Esophagus (tissue), 2 donors: Measurements from ENCODE around the gene ID3. TPM values are rescaled to one million over a fixed set of nuclear protein-coding genes. Genes with fewer than 3 reads are reported as not detected.

Source experiments
- H3K27ac ChIP-seq, 2 donors: one replicate each; pipeline ENCODE4 v1.5.1; 2013; ENCODE audit warnings: low read depth in 2 of 2, mild to moderate bottlenecking in 2 of 2, inconsistent platforms in 1 of 2, low read length in 1 of 2, moderate library complexity in 1 of 2
- H3K27me3 ChIP-seq, 2 donors: one replicate each; pipeline ENCODE4 v1.6.1; 2013; ENCODE audit warnings: low read length in 2 of 2, control low read depth in 1 of 2, mild to moderate bottlenecking in 1 of 2; ENCODE audit not compliant: insufficient read depth in 2 of 2, control insufficient read depth in 1 of 2
- H3K36me3 ChIP-seq, 2 donors: one replicate each; pipeline ENCODE4 v1.6.1; 2013; ENCODE audit warnings: low read length in 1 of 2; ENCODE audit not compliant: control insufficient read depth in 2 of 2, insufficient read depth in 2 of 2
- H3K4me1 ChIP-seq, 2 donors: one replicate each; pipeline ENCODE4 v1.6.1; 2013; ENCODE audit warnings: low read length in 1 of 2; ENCODE audit not compliant: control insufficient read depth in 2 of 2, insufficient read depth in 2 of 2
- H3K4me3 ChIP-seq, 2 donors: one replicate each; pipeline ENCODE4 v1.5.1; 2013; ENCODE audit warnings: low read length in 2 of 2, mild to moderate bottlenecking in 2 of 2, low read depth in 1 of 2, moderate library complexity in 1 of 2
- H3K9me3 ChIP-seq, 2 donors: one replicate each; pipeline ENCODE4 v1.6.1; 2013; ENCODE audit warnings: mild to moderate bottlenecking in 2 of 2, low read depth in 1 of 2, low read length in 1 of 2, moderate library complexity in 1 of 2; ENCODE audit not compliant: control insufficient read depth in 2 of 2, insufficient read depth in 1 of 2
- WGBS, 2 donors: extraction: QIAGEN DNeasy Blood & Tissue Kit; methylation state at CpG; one replicate each; pipeline ENCODE4 v1.1.7; 2013; 5-methylcytosine and 5-hydroxymethylcytosine counted together
- polyA plus RNA-seq, 2 donors: library from polyadenylated mRNA; stranded (reverse); fragments of 200-250 nt; gene quantifications; one replicate each; pipeline ENCODE4 v1.2.3, GENCODE V29; 2013
- donor health status: healthy with polysubstance abuse.
- donor health status: Bipolar disorder and iron deficiency.

ID3 gene
- polyA plus RNA-seq, 2 donors = 24.4 to 44.2 TPM

DNA sequence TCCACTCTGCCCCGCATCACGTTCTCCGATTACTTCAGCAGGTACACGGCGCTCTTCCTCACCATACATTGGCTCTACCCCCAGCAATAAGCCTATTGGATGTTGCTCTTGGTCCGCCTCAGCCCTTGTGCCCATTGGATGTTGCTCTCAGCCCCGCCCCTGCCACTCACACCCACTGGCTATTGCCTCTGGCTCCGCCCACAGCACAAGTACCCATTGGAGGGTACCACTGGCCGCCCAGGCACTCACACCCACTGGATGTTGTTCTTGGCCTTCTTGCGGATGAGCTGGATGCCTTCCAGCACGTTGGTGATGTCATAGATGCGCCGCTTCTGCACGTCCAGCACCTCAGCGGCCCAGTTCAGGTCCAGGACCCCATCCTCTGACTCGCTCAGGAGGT, 37.7 kb downstream of the ID3 start:
- Histone ChIP-seq H3K36me3 (peaks cover 0 to 16% of the 10 kb centered on the region in 2 donors), H3K4me3 (no peak overlapping the region), H3K9me3 (no peaks in the 10 kb centered on the region), H3K27me3 (no peaks in the 10 kb centered on the region), H3K4me1 (peaks cover 0 to 10% of the 10 kb centered on the region in 2 donors), H3K27ac (no peak overlapping the region)
- 96% methylated on average over 16 of the region's 16 CpGs for WGBS, 2 donors

DNA sequence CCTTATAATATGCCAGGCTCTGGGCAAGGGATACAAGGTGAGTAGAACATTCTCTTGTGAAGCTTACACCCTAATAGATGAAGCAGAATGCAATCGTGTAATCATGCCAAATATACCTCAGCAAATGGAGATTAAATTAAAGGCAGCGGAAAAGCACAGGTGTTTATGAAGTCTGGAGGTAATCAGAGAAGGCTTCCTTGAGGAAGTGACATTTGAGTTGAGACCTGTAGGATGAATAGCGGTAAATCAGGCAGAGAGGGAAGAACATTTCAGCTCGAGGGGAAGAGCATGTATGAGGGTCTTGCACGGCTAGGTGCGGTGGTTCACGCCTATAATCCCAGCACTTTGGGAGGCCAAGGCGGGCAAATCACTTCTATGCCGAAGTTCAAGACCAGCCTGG, 41.7 kb downstream of the ID3 start:
- 93 to 95% methylated on average over 9 of the region's 9 CpGs for WGBS, 2 donors
- H3K27ac ChIP-seq = no peak overlapping the region
- no peaks in the 10 kb centered on the region for H3K9me3 ChIP-seq
- H3K4me1 ChIP-seq = no peaks in the 10 kb centered on the region
- no peak overlapping the region for H3K4me3 ChIP-seq
- no peaks in the 10 kb centered on the region for H3K27me3 ChIP-seq
- H3K36me3 ChIP-seq = peaks cover 0 to 22% of the 10 kb centered on the region in 2 donors

DNA sequence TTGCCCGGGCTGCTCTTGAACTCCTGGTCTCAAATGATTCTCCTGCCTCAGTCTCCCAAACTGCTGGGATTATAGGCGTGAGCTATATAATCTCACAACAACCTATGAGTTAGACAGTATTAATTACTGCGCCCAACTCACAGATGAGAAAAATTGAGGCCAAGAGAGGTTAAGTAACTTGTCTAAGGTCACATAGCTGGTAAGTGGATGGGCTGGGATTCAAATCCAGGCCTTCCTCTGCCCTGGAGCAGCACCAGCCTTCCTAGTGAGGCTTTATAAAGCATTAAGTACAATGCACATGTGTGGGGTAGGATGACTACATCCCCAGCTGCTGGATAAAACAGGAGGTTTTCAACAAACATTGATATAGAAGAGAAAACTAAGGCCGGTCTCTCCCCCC, 43.4 kb downstream of the ID3 start:
- Histone ChIP-seq H3K36me3 (peaks cover 0 to 14% of the 10 kb centered on the region in 2 donors), H3K27ac (no peak overlapping the region), H3K4me1 (no peaks in the 10 kb centered on the region), H3K4me3 (no peak overlapping the region), H3K27me3 (no peaks in the 10 kb centered on the region), H3K9me3 (no peaks in the 10 kb centered on the region)
- 99% methylated on average over 4 of the region's 4 CpGs for WGBS, 2 donors

DNA sequence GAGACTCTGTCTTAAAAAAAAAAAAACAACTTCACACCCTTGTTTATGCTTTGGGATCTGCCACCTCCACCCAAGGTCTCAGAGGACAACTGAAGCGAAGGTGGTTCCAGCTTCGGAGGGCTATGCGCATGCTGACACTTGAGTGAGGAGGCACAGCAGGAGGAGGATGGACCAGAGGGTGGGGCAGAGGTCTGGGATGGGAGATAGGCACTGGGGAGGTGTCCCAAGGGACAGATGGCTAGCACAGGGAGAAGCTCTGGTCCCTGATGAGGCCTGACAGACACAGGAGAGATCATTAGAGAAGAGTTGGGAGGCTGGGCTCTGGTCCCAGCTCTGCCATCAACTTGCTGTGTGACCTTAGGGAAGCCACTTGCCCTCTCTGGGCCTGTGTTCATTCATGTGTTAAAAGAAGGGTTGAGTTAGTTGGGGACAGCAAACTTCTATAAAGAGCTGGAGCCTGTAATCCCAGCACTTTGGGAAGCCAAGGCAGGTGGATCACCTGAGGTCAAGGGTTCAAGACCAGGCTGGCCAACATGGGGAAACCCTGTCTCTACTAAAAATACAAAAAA, 45.1 kb downstream of the ID3 start:
- Histone ChIP-seq H3K27ac (no peak overlapping the region), H3K4me1 (no peaks in the 10 kb centered on the region), H3K27me3 (no peaks in the 10 kb centered on the region), H3K36me3 (peaks cover 2 to 18% of the 10 kb centered on the region in 2 donors), H3K9me3 (no peaks in the 10 kb centered on the region), H3K4me3 (no peak overlapping the region)
- 95% methylated on average over 3 of the region's 3 CpGs for WGBS, 2 donors

- no peaks in the 10 kb centered on the region for H3K27me3 ChIP-seq
- H3K9me3 ChIP-seq = no peaks in the 10 kb centered on the region
- H3K4me3 ChIP-seq = no peak overlapping the region
- H3K36me3 ChIP-seq = peaks cover 2 to 15% of the 10 kb centered on the region in 2 donors
- no peaks in the 10 kb centered on the region for H3K4me1 ChIP-seq
- WGBS, 2 donors = 96 to 97% methylated on average over 15 of the region's 15 CpGs
- H3K27ac ChIP-seq = no peak overlapping the region
Measured at GRCh38 chr1:23509896-23510295, 49.4 kb downstream of the ID3 start.

Other genes with a start within 250 kb of the ID3 start
- 10 to 100 TPM; 46.5 to 62.3 TPM for gene HNRNPR, start 215.2 kb downstream of the ID3 start, polyA plus RNA-seq
- 1 to 10 TPM; 6.2 to 9.6 TPM for gene ZNF436, start 189.7 kb downstream of the ID3 start, polyA plus RNA-seq
- gene TCEA3, start 134.8 kb downstream of the ID3 start, polyA plus RNA-seq = 10 to 100 TPM; 22.0 to 37.7 TPM
- gene ASAP3, start 75.3 kb downstream of the ID3 start, polyA plus RNA-seq = 10 to 100 TPM; 32.0 to 32.8 TPM
- gene E2F2, start 28.3 kb downstream of the ID3 start, polyA plus RNA-seq = 1 to 10 TPM; 5.4 to 7.4 TPM
- gene RPL11, start 132.3 kb upstream of the ID3 start, polyA plus RNA-seq = 1,000 to 10,000 TPM; 2,294 to 2,445 TPM
- gene ELOA, start 184.0 kb upstream of the ID3 start, polyA plus RNA-seq = 10 to 100 TPM in 1 of 2 donors, 1 to 10 TPM in 1; 9.9 to 15.9 TPM
- 10 to 100 TPM; 41.3 to 57.2 TPM for gene PITHD1, start 218.9 kb upstream of the ID3 start, polyA plus RNA-seq
- gene LYPLA2, start 231.6 kb upstream of the ID3 start, polyA plus RNA-seq = 10 to 100 TPM; 44.4 to 63.7 TPM
- gene GALE, start 241.3 kb upstream of the ID3 start, polyA plus RNA-seq = 100 to 1,000 TPM in 1 of 2 donors, 10 to 100 TPM in 1; 76.6 to 120 TPM